Caco-2 (cell line): ENCODE results near the gene RIOK3. TPM values are rescaled to one million over a fixed set of nuclear protein-coding genes. Genes with fewer than 3 reads are reported as not detected.

Experiments
- BruUV-seq: library from RNA; stranded (reverse); fragments of 400-500 nt; replicated peaks from 2 replicates; lab custom pipeline; 2021; lab: Mats Ljungman, UMichigan
- CTCF ChIA-PET: fragments of 300-600 bp; sonication (Branson Sonifier 250); formaldehyde crosslinking; loops from one replicate; lab custom pipeline; 2022; ENCODE audit warnings: antibody characterized with exemption; lab: Charles Lee
- POLR2A ChIA-PET: fragments of 300-600 bp; sonication (Branson Sonifier 250); formaldehyde crosslinking; loops from one replicate; lab custom pipeline; 2022; ENCODE audit warnings: antibody characterized with exemption; lab: Charles Lee
- DNase-seq, 2 experiments: peaks; one replicate each; pipeline versions ENCODE4 v3.0.0 to v3.0.0-alpha.2; 2020 to 2022
- H3K27me3 ChIP-seq: replicated peaks from 2 replicates; pipeline ENCODE4 v1.6.0; 2011; ENCODE audit warnings: low read length; ENCODE audit not compliant: control insufficient read depth, insufficient read depth
- H3K36me3 ChIP-seq: 2 replicates; pipeline ENCODE4 v1.5.1; 2011; ENCODE audit warnings: low read length; ENCODE audit not compliant: control insufficient read depth, insufficient read depth
- H3K4me1 ChIP-seq: fragments of 250-450 bp; sonication (Bioruptor Pico); 2 replicates; pipeline ENCODE4 v1.5.1; 2020; ENCODE audit warnings: mild to moderate bottlenecking
- H3K4me3 ChIP-seq: 2 replicates; pipeline ENCODE4 v1.5.1; 2011; ENCODE audit warnings: low read depth, mild to moderate bottlenecking, control low read depth, low read length
- H3K9me3 ChIP-seq: fragments of 250-450 bp; sonication (Bioruptor Pico); 2 replicates; pipeline ENCODE4 v1.5.1; 2020; ENCODE audit warnings: mild to moderate bottlenecking, moderate library complexity
- H3K27ac Mint-ChIP-seq: one replicate; pipeline ENCODE4 v1.8.0; 2022; ENCODE audit warnings: mixed read lengths; ENCODE audit not compliant: unreplicated experiment
- H3K27me3 Mint-ChIP-seq: one replicate; pipeline ENCODE4 v1.8.0; 2022; ENCODE audit warnings: mixed read lengths; ENCODE audit not compliant: insufficient read depth, unreplicated experiment
- H3K36me3 Mint-ChIP-seq: one replicate; pipeline ENCODE4 v1.8.0; 2022; ENCODE audit warnings: mild to moderate bottlenecking, mixed read lengths; ENCODE audit not compliant: insufficient read depth, unreplicated experiment
- H3K4me1 Mint-ChIP-seq: one replicate; pipeline ENCODE4 v1.8.0; 2022; ENCODE audit warnings: low read depth, mixed read lengths; ENCODE audit not compliant: unreplicated experiment
- H3K4me3 Mint-ChIP-seq: one replicate; pipeline ENCODE4 v1.8.0; 2022; ENCODE audit warnings: mild to moderate bottlenecking, moderate library complexity, mixed read lengths; ENCODE audit not compliant: unreplicated experiment
- H3K9me3 Mint-ChIP-seq: one replicate; pipeline ENCODE4 v1.8.0; 2022; ENCODE audit warnings: mixed read lengths; ENCODE audit not compliant: unreplicated experiment
- intact Hi-C: fragments of 100-400 bp; cut with micrococcal nuclease; formaldehyde crosslinking; loops from one replicate; pipeline ENCODE4 v1.10.0; 2022; ENCODE audit not compliant: unreplicated experiment
- total RNA-seq: library from RNA; stranded (reverse); gene quantifications from 2 replicates; pipeline ENCODE4 v1.2.3, GENCODE V29; 2022
- TF ChIP-seq, protein P1 (sequence below), 2 experiments: fragments of 200-600 bp in 1 of 2; IDR thresholded peaks; 1 replicate in 1 of 2; 2 replicates in 1 of 2; pipeline versions ENCODE4 v1.5.1 to v1.8.0; 2011 to 2022; ENCODE audit warnings: antibody characterized with exemption in 1 of 2, control low read depth in 1 of 2, inconsistent platforms in 1 of 2, low read depth in 1 of 2, low read length in 1 of 2, mild to moderate bottlenecking in 1 of 2, moderate library complexity in 1 of 2; ENCODE audit not compliant: insufficient read depth in 1 of 2, severe bottlenecking in 1 of 2, unreplicated experiment in 1 of 2

The RIOK3 gene
- total RNA-seq, 1 experiment from 2014 or later = 32.4 TPM

DNA sequence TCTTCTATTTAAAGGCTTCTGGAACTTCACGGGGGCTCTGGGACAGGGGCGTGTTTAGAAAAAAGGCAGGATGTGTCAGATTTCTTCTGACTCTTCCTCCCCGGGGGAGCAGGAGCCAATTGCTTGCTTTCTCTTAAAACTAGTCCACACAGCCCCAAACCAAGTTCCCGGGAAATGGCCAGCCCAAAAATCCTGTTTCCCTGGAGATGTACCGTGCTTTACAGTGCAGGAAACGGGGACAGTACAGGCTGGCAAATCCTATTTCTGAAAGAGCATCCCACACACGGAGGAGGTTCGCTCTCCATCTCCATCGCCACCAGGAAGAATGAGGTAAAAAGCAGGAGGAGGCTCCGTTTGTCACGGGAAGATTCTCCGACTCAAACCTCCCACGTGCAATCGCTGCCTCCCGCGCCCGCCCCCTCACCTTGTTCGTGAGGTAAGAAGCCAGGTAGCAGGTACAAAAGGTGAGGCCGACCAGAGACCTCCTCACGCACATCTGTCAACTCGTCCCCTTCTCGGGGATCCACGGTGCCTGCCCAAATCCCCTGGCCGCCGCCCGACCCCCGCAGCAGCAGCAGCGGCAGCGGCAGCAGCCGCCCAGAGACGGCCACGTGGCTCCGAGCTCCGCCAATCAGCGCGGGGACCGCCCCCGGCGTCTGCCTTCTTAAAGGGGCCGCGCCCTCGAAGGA is 15.6 kb upstream of the RIOK3 start:
- Mint-ChIP-seq H3K4me3 (peak overlapping the region; percentile 77), H3K4me1 (no peaks in the 10 kb centered on the region), H3K9me3 (no peaks in the 10 kb centered on the region), H3K27me3 (no peaks in the 10 kb centered on the region), H3K27ac (peak overlapping the region; percentile 35), H3K36me3 (no peaks in the 10 kb centered on the region)
- peak; percentile 55 to 68 for DNase-seq
- H3K4me1 ChIP-seq = no peaks in the 10 kb centered on the region
- TF ChIP-seq, protein P1, sequence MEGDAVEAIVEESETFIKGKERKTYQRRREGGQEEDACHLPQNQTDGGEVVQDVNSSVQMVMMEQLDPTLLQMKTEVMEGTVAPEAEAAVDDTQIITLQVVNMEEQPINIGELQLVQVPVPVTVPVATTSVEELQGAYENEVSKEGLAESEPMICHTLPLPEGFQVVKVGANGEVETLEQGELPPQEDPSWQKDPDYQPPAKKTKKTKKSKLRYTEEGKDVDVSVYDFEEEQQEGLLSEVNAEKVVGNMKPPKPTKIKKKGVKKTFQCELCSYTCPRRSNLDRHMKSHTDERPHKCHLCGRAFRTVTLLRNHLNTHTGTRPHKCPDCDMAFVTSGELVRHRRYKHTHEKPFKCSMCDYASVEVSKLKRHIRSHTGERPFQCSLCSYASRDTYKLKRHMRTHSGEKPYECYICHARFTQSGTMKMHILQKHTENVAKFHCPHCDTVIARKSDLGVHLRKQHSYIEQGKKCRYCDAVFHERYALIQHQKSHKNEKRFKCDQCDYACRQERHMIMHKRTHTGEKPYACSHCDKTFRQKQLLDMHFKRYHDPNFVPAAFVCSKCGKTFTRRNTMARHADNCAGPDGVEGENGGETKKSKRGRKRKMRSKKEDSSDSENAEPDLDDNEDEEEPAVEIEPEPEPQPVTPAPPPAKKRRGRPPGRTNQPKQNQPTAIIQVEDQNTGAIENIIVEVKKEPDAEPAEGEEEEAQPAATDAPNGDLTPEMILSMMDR (IDR thresholded peaks at IDR 0.05; ENCODE audit: insufficient read depth in 1 of 2, low read depth in 1 of 2, low read length in 1 of 2, severe bottlenecking in 1 of 2, unreplicated experiment in 1 of 2) = no peak
- H3K27me3 ChIP-seq = no peaks in the 10 kb centered on the region
- CTCF ChIA-PET = no interaction called here
- POLR2A ChIA-PET = interaction anchor here (1.0 kb wide), 1 partner anchor 15 kb away, joined by 3 read pairs; the partner anchor contains the start of gene RIOK3
- H3K36me3 ChIP-seq = no peaks in the 10 kb centered on the region
- intact Hi-C loops = no loop called here
- TSS peak; percentile 67 for BruUV-seq
- peak overlapping the region; percentile 60 for H3K4me3 ChIP-seq
- no peaks in the 10 kb centered on the region for H3K9me3 ChIP-seq

DNA sequence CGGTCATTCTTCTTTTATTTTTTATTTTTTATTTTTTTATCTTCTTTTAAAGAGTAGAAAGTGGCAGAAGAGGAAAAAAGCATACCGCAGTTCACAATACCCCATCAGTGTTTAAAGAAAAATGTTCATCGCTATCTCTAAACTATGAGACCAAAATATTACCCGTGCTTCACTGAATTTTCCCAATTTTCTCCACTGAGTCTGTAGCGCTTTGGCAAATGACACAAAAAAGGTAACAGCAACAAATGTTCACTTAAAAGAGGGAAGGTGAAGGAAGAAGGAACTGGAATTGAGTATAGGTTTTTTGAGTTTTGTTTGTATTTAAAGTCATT is 15.1 kb upstream of the RIOK3 start:
- BruUV-seq = no TSS peak
- POLR2A ChIA-PET = interaction anchor here (1.0 kb wide), 1 partner anchor 15 kb away, joined by 3 read pairs; the partner anchor contains the start of gene RIOK3

DNA sequence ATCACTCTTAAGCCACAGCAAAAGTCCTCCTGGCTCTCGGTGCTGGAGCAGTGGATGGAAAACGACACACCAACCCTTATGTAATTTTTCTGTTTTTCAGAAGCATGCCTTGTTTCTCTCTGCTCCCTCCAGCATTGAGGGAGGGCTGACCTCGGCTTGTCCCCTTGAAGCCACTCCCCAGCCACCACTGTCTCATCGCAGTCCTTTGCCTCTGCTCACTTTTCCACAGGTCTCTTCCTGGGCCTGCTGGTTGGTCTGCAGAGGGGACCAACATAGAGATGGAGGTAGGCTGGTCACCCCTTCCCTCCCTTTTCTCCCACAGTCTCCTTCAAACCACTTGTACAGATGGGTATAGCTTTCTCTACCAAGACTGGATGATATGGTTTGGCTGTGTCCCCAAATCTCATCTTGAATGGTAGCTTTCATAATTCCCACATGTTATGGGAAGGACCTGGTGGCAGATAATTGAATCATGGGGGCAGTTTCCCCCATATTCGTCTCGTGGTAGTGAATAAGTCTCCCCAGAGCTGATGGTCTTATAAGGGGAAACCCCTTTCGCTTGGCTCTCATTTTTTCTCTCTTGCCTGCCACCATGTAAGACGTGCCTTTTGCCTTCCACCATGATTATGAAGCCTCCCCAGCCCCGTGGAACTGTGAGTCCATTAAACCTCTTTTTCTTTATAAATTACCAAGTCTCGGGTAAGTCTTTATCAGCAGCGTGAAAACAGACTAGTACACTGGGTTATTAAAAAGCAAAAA is 14.3 kb upstream of the RIOK3 start:
- BruUV-seq = no TSS peak
- Mint-ChIP-seq H3K36me3 (no peaks in the 10 kb centered on the region), H3K27me3 (no peaks in the 10 kb centered on the region), H3K4me1 (no peaks in the 10 kb centered on the region), H3K4me3 (peak overlapping the region; percentile 77), H3K27ac (no peak overlapping the region), H3K9me3 (no peaks in the 10 kb centered on the region)
- DNase-seq = no peak
- intact Hi-C loops = no loop called here
- Histone ChIP-seq H3K4me1 (no peaks in the 10 kb centered on the region), H3K9me3 (no peaks in the 10 kb centered on the region), H3K27me3 (no peaks in the 10 kb centered on the region), H3K4me3 (no peak overlapping the region), H3K36me3 (no peaks in the 10 kb centered on the region)
- ChIA-PET POLR2A (no interaction called here), CTCF (no interaction called here)
- TF ChIP-seq, protein P1 (IDR thresholded peaks at IDR 0.05; ENCODE audit: insufficient read depth in 1 of 2, low read depth in 1 of 2, low read length in 1 of 2, severe bottlenecking in 1 of 2, unreplicated experiment in 1 of 2) = no peak

More for the DNA sequence above, 15.1 kb upstream of the RIOK3 start:
- peak overlapping the region; percentile 60 for H3K4me3 ChIP-seq
- TF ChIP-seq, protein P1 (IDR thresholded peaks at IDR 0.05; ENCODE audit: insufficient read depth in 1 of 2, low read depth in 1 of 2, low read length in 1 of 2, severe bottlenecking in 1 of 2, unreplicated experiment in 1 of 2) = no peak
- intact Hi-C loops = no loop called here
- Mint-ChIP-seq H3K36me3 (no peaks in the 10 kb centered on the region), H3K4me3 (peak overlapping the region; percentile 77), H3K9me3 (no peaks in the 10 kb centered on the region), H3K27ac (no peak overlapping the region), H3K4me1 (no peaks in the 10 kb centered on the region), H3K27me3 (no peaks in the 10 kb centered on the region)
- no peaks in the 10 kb centered on the region for H3K4me1 ChIP-seq
- H3K9me3 ChIP-seq = no peaks in the 10 kb centered on the region
- CTCF ChIA-PET = no interaction called here
- no peaks in the 10 kb centered on the region for H3K36me3 ChIP-seq
- no peak for DNase-seq
- no peaks in the 10 kb centered on the region for H3K27me3 ChIP-seq
